ENCODE measurements around the gene RASA2.

RASA2 gene

GRCh38 chr3:141660614-141660947 lies 173.8 kb downstream of the RASA2 start:
- Histone ChIP-seq H3K27ac (ENCODE audit: low read depth in 2 of 2, low read length in 2 of 2) (no peak overlapping the region), H3K36me3 (ENCODE audit: control insufficient read depth in 2 of 2, insufficient read depth in 2 of 2, low read length in 2 of 2) (no peaks in the 10 kb centered on the region), H3K4me1 (ENCODE audit: control insufficient read depth in 2 of 2, insufficient read depth in 2 of 2, low read length in 2 of 2) (peaks cover 3% of the 10 kb centered on the region in 2 donors), H3K4me3 (ENCODE audit: low read length in 2 of 2) (peak overlapping the region; percentile 65 to 67), H3K9me3 (ENCODE audit: control insufficient read depth in 2 of 2, low read length in 2 of 2) (peaks cover 0 to 3% of the 10 kb centered on the region in 2 donors), H3K27me3 (ENCODE audit: control insufficient read depth in 2 of 2, insufficient read depth in 2 of 2, low read length in 2 of 2) (peaks cover 14 to 37% of the 10 kb centered on the region in 2 donors), H3K9ac (ENCODE audit: low read depth in 1 of 2, low read length in 2 of 2) (peak overlapping the region in 1 of 2 donors; percentile 47)

DNA sequence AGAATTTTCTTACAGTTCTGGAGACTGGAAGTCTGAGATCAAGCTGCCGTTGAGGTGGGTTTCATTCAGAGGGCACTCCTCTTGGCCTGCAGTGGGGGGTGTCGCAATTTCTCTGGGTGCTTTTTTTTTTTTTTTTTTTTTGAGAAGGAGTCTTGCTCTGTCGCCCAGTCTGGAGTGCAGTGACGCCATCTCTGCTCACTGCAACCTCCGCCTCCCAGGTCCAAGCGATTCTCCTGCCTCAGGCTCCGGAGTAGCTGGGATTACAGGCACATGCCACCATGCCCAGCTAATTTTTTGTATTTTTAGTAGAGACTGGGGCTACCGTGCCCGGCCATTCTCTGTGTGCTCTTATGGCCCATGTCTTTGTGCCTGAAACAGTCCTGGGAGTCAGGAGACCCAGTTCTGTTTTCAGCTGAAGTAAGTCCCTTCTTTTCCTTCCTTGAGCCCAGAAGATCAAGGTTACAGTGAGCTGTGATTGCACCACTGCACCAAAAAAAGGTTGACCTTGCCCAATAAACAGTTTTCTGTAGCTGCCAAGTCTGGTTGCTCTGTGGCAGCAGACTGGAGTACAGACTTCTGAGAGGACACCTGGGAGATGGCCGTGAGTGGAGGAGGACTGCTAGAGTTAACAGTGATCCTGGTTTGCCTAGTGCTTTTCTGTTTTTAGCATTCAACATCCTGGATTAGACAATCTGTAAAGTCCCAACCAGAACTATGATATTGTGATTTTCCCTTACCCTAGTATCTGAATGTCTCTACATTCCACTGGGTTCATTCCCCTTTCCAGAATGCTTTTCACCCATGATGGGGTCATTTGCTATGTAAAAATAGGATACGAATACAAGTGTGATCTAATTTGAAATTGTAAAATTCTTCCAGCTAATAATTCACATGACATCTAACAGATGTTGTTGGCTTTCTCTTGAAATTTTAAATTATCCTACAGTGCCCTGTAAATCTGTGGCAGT lies 174.7 kb downstream of the RASA2 start:
- Histone ChIP-seq H3K9ac (ENCODE audit: low read depth in 1 of 2, low read length in 2 of 2) (no peak overlapping the region), H3K9me3 (ENCODE audit: control insufficient read depth in 2 of 2, low read length in 2 of 2) (peaks cover 0 to 3% of the 10 kb centered on the region in 2 donors), H3K4me3 (ENCODE audit: low read length in 2 of 2) (no peak overlapping the region), H3K36me3 (ENCODE audit: control insufficient read depth in 2 of 2, insufficient read depth in 2 of 2, low read length in 2 of 2) (no peaks in the 10 kb centered on the region), H3K27me3 (ENCODE audit: control insufficient read depth in 2 of 2, insufficient read depth in 2 of 2, low read length in 2 of 2) (peaks cover 14 to 37% of the 10 kb centered on the region in 2 donors), H3K27ac (ENCODE audit: low read depth in 2 of 2, low read length in 2 of 2) (no peak overlapping the region), H3K4me1 (ENCODE audit: control insufficient read depth in 2 of 2, insufficient read depth in 2 of 2, low read length in 2 of 2) (peaks cover 3% of the 10 kb centered on the region in 2 donors)

- Histone ChIP-seq H3K27me3 (ENCODE audit: control insufficient read depth in 2 of 2, insufficient read depth in 2 of 2, low read length in 2 of 2) (peaks cover 6 to 19% of the 10 kb centered on the region in 2 donors), H3K36me3 (ENCODE audit: control insufficient read depth in 2 of 2, insufficient read depth in 2 of 2, low read length in 2 of 2) (no peaks in the 10 kb centered on the region), H3K9ac (ENCODE audit: low read depth in 1 of 2, low read length in 2 of 2) (no peak overlapping the region), H3K9me3 (ENCODE audit: control insufficient read depth in 2 of 2, low read length in 2 of 2) (no peaks in the 10 kb centered on the region), H3K4me1 (ENCODE audit: control insufficient read depth in 2 of 2, insufficient read depth in 2 of 2, low read length in 2 of 2) (peaks cover 3% of the 10 kb centered on the region in 2 donors), H3K4me3 (ENCODE audit: low read length in 2 of 2) (no peak overlapping the region), H3K27ac (ENCODE audit: low read depth in 2 of 2, low read length in 2 of 2) (no peak overlapping the region)
Measured at GRCh38 chr3:141663993-141664392, 177.2 kb downstream of the RASA2 start.
